GM18508 (cell line): ENCODE data around the gene NUDT6.
"Not testable (repeated sequence)": the region's sequence is repeated elsewhere in the genome, so short reads cannot be mapped to it uniquely, and the experiment has no call there.

Experiments used
- ATAC-seq: cut with Tn5 transposase; IDR thresholded peaks from one replicate; pipeline ENCODE4 v1.9.1; 2021; ENCODE audit warnings: moderate number of reproducible peaks; ENCODE audit not compliant: insufficient read depth, unreplicated experiment

The NUDT6 gene

GRCh38 chr4:122921971-122922876 is at the start of gene NUDT6:
TSS of gene NUDT6 (minus strand) at chr4:122922597. CDS start at chr4:122922572, 25 bp downstream.
- peak; percentile 52 for ATAC-seq

GRCh38 chr4:122968227-122968812 is 45.9 kb upstream of the NUDT6 start:
- no peak for ATAC-seq

- ATAC-seq: no peak
These were observed 44.8 kb upstream of the NUDT6 start for GRCh38 chr4:122967231-122967630.

GRCh38 chr4:122966201-122966600 is 43.8 kb upstream of the NUDT6 start:
- ATAC-seq: no peak

- no peak for ATAC-seq
These were observed 40.8 kb upstream of the NUDT6 start for GRCh38 chr4:122963216-122963615.

GRCh38 chr4:122960611-122961000 is 38.2 kb upstream of the NUDT6 start:
- no peak for ATAC-seq

GRCh38 chr4:122959981-122960610 is 37.7 kb upstream of the NUDT6 start:
- ATAC-seq: no peak

GRCh38 chr4:122959441-122959840 is 37.0 kb upstream of the NUDT6 start:
- no peak for ATAC-seq

GRCh38 chr4:122958505-122958904 is 36.1 kb upstream of the NUDT6 start:
- no peak for ATAC-seq

- no peak for ATAC-seq
These were observed 31.5 kb upstream of the NUDT6 start for GRCh38 chr4:122953924-122954323.

- ATAC-seq: no peak
These were observed 29.6 kb upstream of the NUDT6 start for GRCh38 chr4:122952028-122952427.

- ATAC-seq: no peak
These were observed 26.3 kb upstream of the NUDT6 start for GRCh38 chr4:122948671-122949070.

GRCh38 chr4:122946142-122946541 is 23.7 kb upstream of the NUDT6 start:
- ATAC-seq: no peak

GRCh38 chr4:122945136-122945535 is 22.7 kb upstream of the NUDT6 start:
- not testable (repeated sequence) for ATAC-seq

- no peak for ATAC-seq
These were observed 10.4 kb upstream of the NUDT6 start for GRCh38 chr4:122932763-122933162.

GRCh38 chr4:122930862-122931261 is 8.5 kb upstream of the NUDT6 start:
- no peak for ATAC-seq

GRCh38 chr4:122928930-122929329 is 6.5 kb upstream of the NUDT6 start:
- no peak for ATAC-seq

GRCh38 chr4:122922877-122923511 is 597 bp upstream of the NUDT6 start:
- peak; percentile 87 for ATAC-seq

GRCh38 chr4:122921300-122921699 is 1.1 kb downstream of the NUDT6 start:
- ATAC-seq: no peak

- no peak for ATAC-seq
These were observed 1.9 kb downstream of the NUDT6 start for GRCh38 chr4:122920473-122920872.

GRCh38 chr4:122917731-122918130 is 4.7 kb downstream of the NUDT6 start:
- no peak for ATAC-seq
